B cell (primary cell): Measurements from ENCODE around the gene ADAMTSL4.

ENCODE experiments used
- EZH2 ChIP-seq: IDR thresholded peaks from 2 replicates; pipeline ENCODE4 v1.6.1; 2012; ENCODE audit warnings: borderline replicate concordance, low read depth, mild to moderate bottlenecking, moderate library complexity, low read length; ENCODE audit not compliant: insufficient read depth, poor library complexity, severe bottlenecking
- TF ChIP-seq, protein P1 (sequence below): fragments of 200-600 bp; IDR thresholded peaks from one replicate; pipeline ENCODE4 v1.8.0; 2022; ENCODE audit warnings: antibody characterized with exemption, mild to moderate bottlenecking

- no peak for TF ChIP-seq EZH2
- TF ChIP-seq, protein P1, sequence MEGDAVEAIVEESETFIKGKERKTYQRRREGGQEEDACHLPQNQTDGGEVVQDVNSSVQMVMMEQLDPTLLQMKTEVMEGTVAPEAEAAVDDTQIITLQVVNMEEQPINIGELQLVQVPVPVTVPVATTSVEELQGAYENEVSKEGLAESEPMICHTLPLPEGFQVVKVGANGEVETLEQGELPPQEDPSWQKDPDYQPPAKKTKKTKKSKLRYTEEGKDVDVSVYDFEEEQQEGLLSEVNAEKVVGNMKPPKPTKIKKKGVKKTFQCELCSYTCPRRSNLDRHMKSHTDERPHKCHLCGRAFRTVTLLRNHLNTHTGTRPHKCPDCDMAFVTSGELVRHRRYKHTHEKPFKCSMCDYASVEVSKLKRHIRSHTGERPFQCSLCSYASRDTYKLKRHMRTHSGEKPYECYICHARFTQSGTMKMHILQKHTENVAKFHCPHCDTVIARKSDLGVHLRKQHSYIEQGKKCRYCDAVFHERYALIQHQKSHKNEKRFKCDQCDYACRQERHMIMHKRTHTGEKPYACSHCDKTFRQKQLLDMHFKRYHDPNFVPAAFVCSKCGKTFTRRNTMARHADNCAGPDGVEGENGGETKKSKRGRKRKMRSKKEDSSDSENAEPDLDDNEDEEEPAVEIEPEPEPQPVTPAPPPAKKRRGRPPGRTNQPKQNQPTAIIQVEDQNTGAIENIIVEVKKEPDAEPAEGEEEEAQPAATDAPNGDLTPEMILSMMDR: no peak
These were observed 2.8 kb upstream of the ADAMTSL4 start for GRCh38 chr1:150546294-150546937.
